Activated CD8-positive, alpha-beta memory T cell treated with anti-CD3 and anti-CD28 coated beads for 36 hours (primary cell): ENCODE data around the gene ST8SIA2. TPM values are rescaled to one million over a fixed set of nuclear protein-coding genes. Genes with fewer than 3 reads are reported as not detected.

Experiments
- CTCF ChIA-PET: fragments of 350-600 bp; sonication (Branson Sonifier 250); formaldehyde crosslinking; loops from one replicate; lab custom pipeline; 2021; ENCODE audit warnings: antibody characterized with exemption; lab: Charles Lee
- POLR2A ChIA-PET: fragments of 350-600 bp; sonication (Branson Sonifier 250); formaldehyde crosslinking; loops from one replicate; lab custom pipeline; 2021; ENCODE audit warnings: antibody characterized with exemption; lab: Charles Lee
- total RNA-seq, 2 experiments: library from RNA; stranded (reverse); gene quantifications; one replicate each; pipeline ENCODE4 v1.2.3, GENCODE V29; 2021

The ST8SIA2 gene
- total RNA-seq, 2 experiments from 2014 or later = not detected

DNA sequence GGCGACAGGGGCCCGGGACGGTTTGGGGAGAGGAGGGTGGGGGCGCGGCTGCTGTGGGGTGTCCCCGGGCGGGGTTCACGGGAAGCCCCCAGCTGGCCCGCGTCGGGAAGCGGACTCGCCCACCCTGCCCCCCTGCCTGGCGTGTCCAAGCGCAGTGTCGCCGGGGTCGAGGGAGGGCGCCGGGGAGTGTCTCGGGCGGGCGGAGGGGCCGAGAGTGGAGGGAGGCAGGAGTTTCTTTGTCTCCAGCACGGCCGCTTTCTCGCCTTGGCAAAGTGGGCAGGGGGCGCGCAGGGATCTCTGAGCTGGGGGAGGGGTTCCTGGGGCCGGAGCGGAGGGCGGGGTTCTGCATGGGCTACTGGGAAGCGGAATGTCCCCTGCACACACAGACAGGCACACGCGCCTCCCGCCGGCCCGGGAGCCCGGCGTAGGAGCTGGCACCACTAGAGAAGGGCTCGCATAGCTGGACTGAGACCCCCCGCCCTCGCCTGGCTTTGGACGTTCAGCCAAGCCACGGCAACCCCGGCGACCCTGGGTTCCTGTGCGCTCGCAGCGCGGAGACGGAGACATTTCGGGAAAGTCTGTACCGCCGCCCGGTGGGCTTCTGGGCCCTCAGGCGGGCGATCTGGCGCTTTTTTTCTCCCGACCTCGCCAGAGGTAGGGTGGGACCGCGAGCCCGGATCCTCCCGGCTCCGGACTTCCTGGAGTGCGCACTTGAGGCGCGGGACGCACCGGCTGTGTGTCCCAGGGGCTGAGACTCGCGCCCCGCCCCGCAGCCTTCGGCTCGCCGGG, 822 bp downstream of the ST8SIA2 start:
- CTCF ChIA-PET = no interaction called here
- POLR2A ChIA-PET = no interaction called here

DNA sequence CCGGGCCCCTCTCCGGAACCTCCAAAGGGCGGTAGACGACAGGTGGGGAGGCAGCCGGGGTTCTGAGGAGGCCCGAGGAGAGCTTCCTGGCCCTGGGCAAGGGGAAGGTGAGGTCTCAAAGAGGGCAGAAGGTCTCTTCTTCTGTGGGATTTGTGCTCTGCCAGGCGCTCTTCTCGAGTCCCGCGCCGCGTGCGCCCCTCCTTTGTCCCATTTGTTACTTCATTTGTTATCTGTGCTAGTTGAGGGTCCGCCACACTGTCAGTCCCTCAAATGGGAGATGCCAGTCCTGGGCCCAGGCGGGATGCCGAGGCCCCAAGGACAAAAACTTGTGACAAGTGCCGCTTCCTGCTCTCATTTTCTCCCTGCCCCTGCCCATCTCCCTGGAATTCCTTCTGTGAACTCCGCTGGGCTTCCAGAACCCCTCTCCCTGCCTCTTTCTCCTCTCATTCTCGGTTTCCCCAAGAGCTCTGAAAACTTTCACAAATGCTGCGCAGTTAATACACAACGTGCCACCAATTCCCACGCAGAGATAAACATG, 1.5 kb downstream of the ST8SIA2 start:
- ChIA-PET CTCF (no interaction called here), POLR2A (no interaction called here)

DNA sequence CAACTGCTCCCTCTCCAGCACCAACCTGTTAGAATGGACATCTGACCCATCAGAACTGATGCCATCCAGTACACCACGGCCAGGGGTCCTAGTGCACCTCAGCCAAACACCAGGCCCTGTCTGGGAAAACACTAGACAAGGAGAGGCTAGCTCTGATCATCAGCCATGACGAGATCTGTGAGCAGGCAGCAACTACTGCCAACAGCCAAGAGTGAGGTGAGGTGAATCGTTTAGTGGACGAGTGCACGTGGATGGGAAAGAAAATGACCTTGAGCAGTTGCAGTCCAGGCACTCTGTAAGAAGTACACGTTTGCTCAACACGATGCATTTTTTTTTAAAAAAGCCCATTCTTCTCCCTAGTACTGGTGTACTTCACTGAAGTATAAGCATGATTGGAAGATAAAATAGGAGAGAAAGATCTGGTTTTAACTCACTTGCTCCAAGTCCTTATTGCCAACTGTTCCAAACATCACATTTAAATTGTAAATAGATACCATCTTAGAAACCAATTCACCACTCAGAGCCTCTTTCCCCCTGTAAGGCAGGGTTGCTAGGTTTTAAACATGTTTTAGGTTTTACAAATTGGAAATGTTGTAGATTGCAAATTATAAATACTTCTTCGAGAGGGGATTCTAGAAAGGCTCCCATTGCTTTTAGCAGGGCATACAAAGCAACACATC, 5.7 kb downstream of the ST8SIA2 start:
- ChIA-PET CTCF (no interaction called here), POLR2A (no interaction called here)

DNA sequence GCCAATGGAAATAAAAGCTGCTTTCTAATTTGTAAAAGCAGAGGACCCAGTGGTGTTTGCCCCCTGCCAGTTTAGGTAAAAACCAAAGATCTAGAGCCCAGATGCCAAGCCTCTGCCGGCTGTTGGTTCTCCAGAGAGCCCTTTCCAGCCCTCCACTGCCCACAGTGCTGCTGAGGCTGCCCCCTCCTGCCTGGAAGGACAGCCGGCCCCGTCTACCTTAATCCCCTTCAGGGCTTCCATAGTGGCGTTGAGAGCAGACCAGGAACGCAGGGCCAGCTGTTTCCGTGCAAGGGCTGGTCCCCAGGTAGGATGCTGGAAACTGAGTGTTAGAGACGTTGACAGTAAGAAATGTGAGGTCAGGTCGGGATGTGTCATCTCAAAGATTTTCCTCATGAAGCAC, 6.9 kb downstream of the ST8SIA2 start:
- CTCF ChIA-PET = no interaction called here

DNA sequence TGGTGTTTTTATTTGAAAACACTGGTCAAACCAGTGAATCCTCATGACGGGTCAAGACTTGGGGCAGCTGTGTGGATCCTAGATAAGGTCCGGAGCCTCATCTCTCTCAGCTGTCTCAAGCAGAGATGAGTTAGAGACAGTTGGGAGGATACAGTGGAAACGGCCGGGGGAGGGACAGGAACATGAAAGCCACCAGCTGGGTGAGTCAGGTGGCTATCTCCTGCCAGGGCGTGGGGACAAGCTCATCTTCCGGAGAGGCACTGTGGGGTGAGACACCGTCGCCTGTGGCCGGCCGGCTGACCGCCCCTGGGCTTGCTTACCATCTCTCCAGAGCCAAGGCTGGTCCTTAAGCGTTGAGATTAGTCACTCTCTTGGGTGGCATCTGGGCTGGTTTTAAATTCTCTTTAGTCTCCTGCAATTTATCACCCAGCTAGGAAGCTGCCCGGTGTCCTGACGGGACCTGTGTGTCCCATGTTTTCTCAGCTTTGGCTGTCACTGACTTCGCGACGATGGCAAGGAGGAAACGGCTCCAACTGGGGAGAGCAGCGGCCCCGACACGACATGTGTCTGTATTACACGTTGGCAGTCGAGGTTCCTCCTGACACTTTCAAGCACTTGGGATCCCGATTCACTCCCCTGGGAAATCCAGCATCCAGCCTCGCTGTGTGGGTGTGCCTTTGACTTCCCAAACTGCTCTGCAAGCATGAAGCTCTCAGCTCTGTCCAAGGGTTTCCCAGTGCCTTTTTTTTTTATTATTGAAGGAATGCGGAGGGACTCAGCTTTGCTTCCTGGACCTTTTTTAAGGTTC, 7.5 kb downstream of the ST8SIA2 start:
- POLR2A ChIA-PET = no interaction called here
- CTCF ChIA-PET = interaction anchor here (0.6 kb wide), 1 partner anchor 429 kb away, joined by 3 read pairs; no protein-coding TSS in a partner anchor

More for the DNA sequence above, 6.9 kb downstream of the ST8SIA2 start:
- POLR2A ChIA-PET = no interaction called here

DNA sequence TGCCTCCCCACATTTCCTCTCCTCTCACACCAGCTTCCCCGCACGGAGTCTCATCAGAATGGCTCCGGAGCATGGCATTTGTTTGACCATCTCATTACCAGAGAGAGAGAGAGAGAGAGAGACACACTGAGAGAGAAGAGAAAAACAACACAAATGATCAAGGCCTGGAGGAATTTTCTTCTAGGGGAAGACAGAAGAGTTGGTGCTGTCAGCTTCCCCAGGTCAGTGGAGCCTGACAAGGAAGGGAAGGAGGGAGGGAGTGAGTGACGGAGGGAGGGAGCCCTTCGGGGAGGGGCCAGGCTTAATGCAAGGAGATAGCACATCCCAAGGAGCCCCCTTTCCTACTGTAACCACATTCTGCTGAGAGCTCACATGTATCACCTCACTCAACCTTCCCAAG, 9.1 kb downstream of the ST8SIA2 start:
- CTCF ChIA-PET = no interaction called here
- POLR2A ChIA-PET = no interaction called here

DNA sequence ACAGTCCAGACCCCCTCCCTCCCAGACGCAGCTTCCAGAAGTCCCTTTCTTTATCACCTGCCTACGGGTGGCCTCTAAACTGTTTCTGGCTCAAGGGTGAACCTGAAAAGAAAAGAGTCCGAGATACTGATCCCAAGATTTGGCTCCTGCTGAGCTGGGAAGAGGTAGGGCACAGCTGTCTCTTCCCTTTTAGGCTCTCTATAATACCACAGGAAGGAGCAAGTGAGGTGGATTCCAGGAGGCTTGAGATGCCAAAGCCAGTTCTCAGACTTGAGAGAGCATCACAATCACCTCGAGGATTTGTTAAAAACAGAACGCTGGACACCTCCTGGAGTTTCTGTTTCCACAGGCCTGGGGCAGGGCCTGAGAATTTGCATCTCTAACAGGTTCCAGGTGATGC, 12.3 kb downstream of the ST8SIA2 start:
- POLR2A ChIA-PET = no interaction called here
- CTCF ChIA-PET = no interaction called here

DNA sequence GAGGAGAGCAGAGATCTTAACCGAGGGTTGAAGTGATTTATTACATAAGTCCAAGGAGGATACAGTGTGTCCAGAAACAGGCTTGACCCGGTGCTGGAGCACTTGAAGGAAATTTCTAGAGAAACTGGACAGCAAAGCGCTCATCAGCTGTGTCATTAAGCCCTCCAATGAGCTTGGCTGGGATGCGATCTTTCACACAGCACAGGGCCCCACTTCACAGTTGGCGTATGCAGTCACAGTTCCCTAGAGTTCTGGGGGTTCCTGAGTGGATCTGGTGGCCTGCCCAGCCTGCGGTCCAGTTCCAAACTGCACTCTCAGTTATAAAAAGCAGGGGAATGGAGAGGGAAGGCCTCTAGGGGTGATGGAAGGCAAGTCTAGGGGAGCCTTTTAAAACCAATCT, 13.6 kb downstream of the ST8SIA2 start:
- ChIA-PET POLR2A (no interaction called here), CTCF (no interaction called here)

DNA sequence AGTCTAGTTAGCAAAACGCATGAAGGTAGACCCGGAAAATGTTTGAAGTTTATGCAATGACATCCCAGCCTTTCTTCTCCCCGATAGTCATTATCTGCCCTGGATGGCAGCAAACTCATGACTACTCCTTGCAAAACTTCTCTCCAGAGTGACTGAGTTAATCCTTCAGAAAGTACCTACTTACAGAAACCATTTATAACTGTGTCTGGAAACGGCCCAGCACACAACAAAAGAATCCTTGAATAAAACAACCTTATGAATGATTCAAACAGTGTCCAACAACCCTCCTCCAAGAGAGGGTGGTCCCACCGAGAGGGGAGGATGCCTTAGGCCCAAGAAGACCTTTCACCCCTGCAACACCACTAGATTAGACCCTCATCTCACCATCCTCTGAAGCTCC, 14.2 kb downstream of the ST8SIA2 start:
- POLR2A ChIA-PET = no interaction called here
- CTCF ChIA-PET = interaction anchor here (0.7 kb wide), 1 partner anchor 469 kb away, joined by 3 read pairs; no protein-coding TSS in a partner anchor

DNA sequence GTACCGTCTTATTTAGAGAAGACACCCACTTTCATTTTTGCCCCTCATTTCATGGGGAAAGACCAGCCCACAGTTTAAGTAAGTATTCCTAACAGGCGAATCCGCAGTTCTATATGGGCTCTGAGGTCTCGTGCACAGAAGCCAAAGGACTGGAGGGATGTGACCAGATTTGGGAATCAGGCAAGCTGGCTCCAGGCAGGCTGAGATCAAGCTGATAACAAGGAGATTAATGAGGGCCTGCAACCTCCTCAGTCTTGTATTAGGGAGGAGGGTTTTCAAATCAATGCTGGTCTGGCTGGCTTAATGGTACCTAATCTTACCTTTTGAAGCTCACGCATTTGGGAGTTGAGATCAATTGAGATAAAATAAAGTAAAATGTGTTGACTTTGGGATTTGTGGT, 15.3 kb downstream of the ST8SIA2 start:
- ChIA-PET POLR2A (no interaction called here), CTCF (no interaction called here)

DNA sequence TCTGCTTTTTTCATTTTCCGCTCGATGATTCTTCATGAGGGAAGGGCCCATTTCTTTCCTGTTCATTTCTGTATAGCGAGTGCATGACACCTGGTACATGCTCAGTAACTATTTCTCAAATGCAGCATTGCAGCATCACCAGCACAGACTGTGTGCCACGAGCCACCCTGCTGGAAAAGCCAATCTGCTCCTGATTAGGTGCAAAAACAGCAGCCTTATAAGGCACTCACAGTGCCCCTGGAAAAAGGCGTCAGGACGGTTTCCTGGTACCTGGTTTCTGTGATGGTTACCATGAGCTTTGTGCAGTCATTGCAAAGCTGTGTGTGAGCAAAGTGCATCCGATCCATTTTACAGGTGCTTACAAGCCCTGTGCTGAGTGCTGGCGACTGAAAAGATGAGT, 15.8 kb downstream of the ST8SIA2 start:
- POLR2A ChIA-PET = no interaction called here
- CTCF ChIA-PET = no interaction called here

DNA sequence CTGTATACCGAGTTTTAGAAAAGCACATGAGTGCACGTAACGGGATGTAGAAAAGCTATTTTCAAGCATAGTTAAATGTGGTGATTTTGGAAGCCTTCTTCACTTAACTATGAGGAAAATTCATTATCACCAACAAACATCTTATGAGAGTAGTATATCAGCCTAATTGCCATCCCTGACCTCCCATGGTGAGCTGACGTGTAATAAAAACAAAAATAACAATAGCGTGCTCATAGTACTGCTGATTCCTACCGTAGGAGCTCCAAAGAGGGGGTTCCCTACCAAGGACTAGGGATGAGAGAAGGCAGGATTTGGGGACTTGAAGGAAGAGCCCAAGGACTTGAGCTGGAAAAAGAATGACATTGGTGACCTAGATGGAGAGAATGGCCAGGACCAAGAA, 16.9 kb downstream of the ST8SIA2 start:
- ChIA-PET POLR2A (no interaction called here), CTCF (no interaction called here)

DNA sequence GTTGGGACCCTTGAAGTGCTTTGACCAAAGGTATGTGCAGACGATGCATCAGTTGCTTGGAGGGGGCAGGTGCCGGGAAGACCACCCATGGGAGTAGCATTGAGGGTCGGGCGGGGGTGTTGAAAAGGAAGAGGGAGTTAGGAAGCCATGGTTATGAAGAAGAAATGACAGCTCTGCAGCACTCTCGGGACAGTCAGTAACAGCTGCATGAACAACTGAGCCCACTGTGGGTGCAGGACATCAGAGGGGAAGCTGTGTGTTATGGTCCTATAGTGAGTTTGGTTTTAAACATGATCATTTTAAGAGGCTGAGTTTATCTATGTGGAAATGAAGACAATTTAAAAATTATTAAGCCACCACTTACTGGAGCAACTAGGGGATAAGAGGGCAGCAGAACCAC, 17.6 kb downstream of the ST8SIA2 start:
- ChIA-PET CTCF (no interaction called here), POLR2A (no interaction called here)

DNA sequence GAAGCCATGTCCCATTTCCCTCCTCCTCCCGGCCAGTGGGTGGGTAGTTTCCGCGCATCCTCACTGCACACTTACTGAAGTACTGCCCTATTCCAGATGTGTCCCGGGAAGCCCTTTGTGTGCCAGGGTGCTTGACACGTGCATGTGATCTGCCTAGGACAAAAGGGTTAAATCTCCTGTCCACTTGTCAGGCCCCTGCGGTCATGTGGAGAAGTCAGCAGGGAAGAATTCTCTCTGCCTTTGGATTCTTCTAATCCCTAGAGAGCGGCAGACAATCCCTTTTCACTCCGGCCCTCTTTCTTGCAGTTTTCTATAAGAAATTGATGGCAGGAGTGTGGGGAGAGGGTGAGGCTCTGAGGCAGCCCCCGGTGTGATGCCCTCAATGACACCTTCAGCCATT, 19.8 kb downstream of the ST8SIA2 start:
- ChIA-PET CTCF (no interaction called here), POLR2A (no interaction called here)

DNA sequence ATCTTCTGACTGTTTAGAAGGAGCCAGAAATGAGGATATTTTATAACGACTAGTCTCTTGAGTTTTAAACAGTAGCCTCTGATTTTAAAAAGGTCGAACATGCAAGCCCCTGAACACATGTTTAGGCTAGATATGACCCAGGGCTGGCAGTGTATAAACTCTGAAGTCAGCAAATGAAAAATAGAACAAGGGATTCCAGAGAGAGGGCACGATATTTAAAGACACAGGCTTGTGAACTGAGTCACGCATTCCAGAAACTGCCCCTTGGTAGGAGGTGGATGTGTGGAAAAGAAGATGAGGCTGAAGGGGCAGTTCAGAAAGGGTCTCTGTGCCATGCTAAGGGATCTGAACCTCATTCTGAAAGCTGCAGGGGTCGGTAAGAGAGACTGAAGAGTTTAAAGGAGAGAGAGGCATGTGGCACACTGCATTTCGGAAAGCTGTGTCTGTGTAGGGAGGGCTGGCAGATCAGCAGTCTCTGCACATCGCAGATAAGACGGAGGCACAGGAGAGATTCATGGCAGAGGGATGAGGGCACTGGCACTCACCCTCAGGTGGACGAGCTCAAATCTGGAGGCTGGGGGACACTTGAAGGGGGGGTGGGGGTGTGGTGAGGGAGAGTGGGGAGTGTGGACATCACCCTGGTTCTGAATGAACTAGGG, 22.1 kb downstream of the ST8SIA2 start:
- POLR2A ChIA-PET = no interaction called here
- CTCF ChIA-PET = no interaction called here

DNA sequence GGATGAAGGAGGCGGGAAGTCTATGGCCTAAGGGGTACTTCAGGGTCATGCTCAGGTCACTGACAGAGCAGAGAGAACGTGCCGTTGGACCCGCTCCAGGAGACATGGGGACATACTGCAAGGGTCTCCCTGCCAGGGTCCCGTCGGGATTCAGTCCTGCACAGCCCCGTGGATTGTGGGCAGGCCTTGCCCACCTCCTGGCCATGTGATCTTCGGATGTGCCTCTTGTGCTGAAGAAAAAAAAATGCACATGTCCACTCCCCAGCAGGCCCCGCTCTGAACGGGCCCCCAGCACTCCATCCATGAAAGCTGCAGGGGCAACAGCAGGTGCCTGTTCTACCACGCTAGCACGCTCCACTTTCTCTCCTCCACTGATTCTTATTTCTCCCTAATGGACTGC, 22.9 kb downstream of the ST8SIA2 start:
- POLR2A ChIA-PET = no interaction called here
- CTCF ChIA-PET = no interaction called here

DNA sequence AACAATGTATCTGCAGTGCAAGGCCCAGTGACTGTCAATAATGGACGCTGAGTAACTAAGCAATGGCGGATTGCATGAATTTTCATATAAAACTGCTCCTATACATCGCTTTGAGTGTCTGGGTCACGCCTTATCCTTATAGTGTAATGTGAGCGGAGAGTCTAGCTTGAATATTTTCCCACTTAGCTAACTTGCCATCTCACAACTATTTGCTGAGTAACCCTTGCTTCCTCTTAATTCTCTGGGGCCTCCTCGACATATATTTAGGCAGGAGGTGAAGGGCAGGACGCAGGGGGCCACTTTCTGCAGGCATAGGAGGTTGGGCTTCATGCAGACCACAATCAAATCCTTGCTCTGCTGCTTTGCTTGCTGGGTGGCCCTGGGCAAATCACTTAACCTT, 24.0 kb downstream of the ST8SIA2 start:
- ChIA-PET CTCF (no interaction called here), POLR2A (no interaction called here)

DNA sequence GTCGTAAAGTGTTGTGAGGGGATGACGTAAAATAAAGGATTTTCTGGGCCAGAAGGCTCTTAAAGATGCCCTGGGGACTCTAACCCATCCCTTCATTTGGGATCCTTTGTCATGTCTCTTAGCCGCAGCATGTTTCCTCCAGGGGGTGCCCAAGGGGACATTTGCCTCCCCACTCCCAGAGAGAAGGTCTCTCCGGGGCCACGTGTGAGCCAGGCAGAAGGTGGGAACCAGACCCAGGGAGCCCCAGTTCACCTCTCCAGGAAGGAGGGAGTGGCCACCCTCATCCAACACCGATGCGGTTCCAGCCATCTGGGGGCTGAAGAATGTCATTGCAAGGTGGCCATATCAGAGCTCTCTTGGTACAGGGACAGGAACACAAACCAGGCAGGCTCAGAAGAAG, 25.2 kb downstream of the ST8SIA2 start:
- POLR2A ChIA-PET = no interaction called here
- CTCF ChIA-PET = no interaction called here

DNA sequence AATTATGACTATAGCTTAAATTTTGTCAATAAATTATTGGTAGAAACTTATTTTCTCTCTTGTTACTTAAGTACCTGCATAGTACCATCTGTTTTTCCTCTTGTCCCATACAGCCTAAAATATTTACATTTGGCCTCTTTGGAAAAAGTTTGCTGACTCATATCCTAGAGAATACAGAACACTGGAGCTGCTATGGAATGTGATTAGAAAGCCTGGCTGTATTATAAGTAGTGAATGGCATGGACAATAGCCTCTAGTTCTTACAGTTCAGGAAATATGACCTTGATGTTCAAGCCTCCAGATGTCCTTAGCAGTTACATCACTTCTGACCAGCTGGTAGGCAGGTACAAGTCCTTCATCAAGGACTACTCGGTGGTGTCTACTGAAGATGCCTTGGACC, 28.3 kb downstream of the ST8SIA2 start:
- CTCF ChIA-PET = no interaction called here
- POLR2A ChIA-PET = no interaction called here
